ENCODE results near the gene PLA2G5.
A peak's percentile ranks its signal among the peaks of the same experiment; 100 is the strongest.

The PLA2G5 gene

GRCh38 chr1:20096840-20097447 is 26.9 kb downstream of the PLA2G5 start:
- no peaks in the 10 kb centered on the region for H3K9me2 ChIP-seq (replicated peaks; ENCODE audit: control insufficient read depth, low read length)
- no peaks in the 10 kb centered on the region for H3K9me3 ChIP-seq (ENCODE audit: control insufficient read depth, insufficient read depth, low read length)
- H3K27me3 ChIP-seq (ENCODE audit: control insufficient read depth, low read length), result 0 out of 2 replicates have a peak, but pooled peaks cover 9% of the 10 kb centered on the region
- no peak overlapping the region for H3K27ac ChIP-seq (ENCODE audit: low read depth, low read length)
- no peaks in the 10 kb centered on the region for H3K36me3 ChIP-seq (ENCODE audit: control insufficient read depth, low read length)
- H4K20me1 ChIP-seq (ENCODE audit: control insufficient read depth, insufficient read depth, low read depth, low read length), result no peaks in the 10 kb centered on the region
- no peak overlapping the region for H3K4me3 ChIP-seq (ENCODE audit: low read length)
- H3K79me2 ChIP-seq (ENCODE audit: control insufficient read depth, low read length), result no peaks in the 10 kb centered on the region
- no peaks in the 10 kb centered on the region for H3F3A ChIP-seq (ENCODE audit: control insufficient read depth, insufficient read depth)
- no peak overlapping the region for H3K4me2 ChIP-seq (ENCODE audit: low read length)
- no peaks in the 10 kb centered on the region for H3K4me1 ChIP-seq (ENCODE audit: control insufficient read depth, low read length)
- TF ChIP-seq CTCF (IDR thresholded peaks at IDR 0.05; ENCODE audit: low read depth, low read length, poor library complexity, severe bottlenecking) (no peak), EZH2phosphoT487 (IDR thresholded peaks at IDR 0.05; ENCODE audit: borderline replicate concordance, low read length) (no peak)

GRCh38 chr1:20099533-20099932 is 29.5 kb downstream of the PLA2G5 start:
- Histone ChIP-seq H3K9me2 (replicated peaks; ENCODE audit: control insufficient read depth, low read length) (no peaks in the 10 kb centered on the region), H3K4me3 (ENCODE audit: low read length) (no peak overlapping the region), H4K20me1 (ENCODE audit: control insufficient read depth, insufficient read depth, low read depth, low read length) (no peaks in the 10 kb centered on the region), H3K9me3 (ENCODE audit: control insufficient read depth, insufficient read depth, low read length) (no peaks in the 10 kb centered on the region), H3K27ac (ENCODE audit: low read depth, low read length) (no peak overlapping the region), H3F3A (ENCODE audit: control insufficient read depth, insufficient read depth) (no peaks in the 10 kb centered on the region), H3K36me3 (ENCODE audit: control insufficient read depth, low read length) (no peaks in the 10 kb centered on the region), H3K27me3 (ENCODE audit: control insufficient read depth, low read length) (0 out of 2 replicates have a peak, but pooled peaks cover 3% of the 10 kb centered on the region), H3K79me2 (ENCODE audit: control insufficient read depth, low read length) (no peaks in the 10 kb centered on the region), H3K4me1 (ENCODE audit: control insufficient read depth, low read length) (no peaks in the 10 kb centered on the region), H3K4me2 (ENCODE audit: low read length) (no peak overlapping the region)
- no peak for TF ChIP-seq EZH2phosphoT487 (IDR thresholded peaks at IDR 0.05; ENCODE audit: borderline replicate concordance, low read length)
- no peak for TF ChIP-seq CTCF (IDR thresholded peaks at IDR 0.05; ENCODE audit: low read depth, low read length, poor library complexity, severe bottlenecking)

GRCh38 chr1:20100632-20101355 is 30.8 kb downstream of the PLA2G5 start:
- peak; percentile 54 for TF ChIP-seq CTCF (IDR thresholded peaks at IDR 0.05; ENCODE audit: low read depth, low read length, poor library complexity, severe bottlenecking)
- TF ChIP-seq EZH2phosphoT487 (IDR thresholded peaks at IDR 0.05; ENCODE audit: borderline replicate concordance, low read length), result no peak
- Histone ChIP-seq H3K79me2 (ENCODE audit: control insufficient read depth, low read length) (no peaks in the 10 kb centered on the region), H3K9me3 (ENCODE audit: control insufficient read depth, insufficient read depth, low read length) (no peaks in the 10 kb centered on the region), H3K4me3 (ENCODE audit: low read length) (no peak overlapping the region), H3K27me3 (ENCODE audit: control insufficient read depth, low read length) (no peaks in the 10 kb centered on the region), H3K9me2 (replicated peaks; ENCODE audit: control insufficient read depth, low read length) (no peaks in the 10 kb centered on the region), H3F3A (ENCODE audit: control insufficient read depth, insufficient read depth) (no peaks in the 10 kb centered on the region), H4K20me1 (ENCODE audit: control insufficient read depth, insufficient read depth, low read depth, low read length) (no peaks in the 10 kb centered on the region), H3K27ac (ENCODE audit: low read depth, low read length) (no peak overlapping the region), H3K4me1 (ENCODE audit: control insufficient read depth, low read length) (no peaks in the 10 kb centered on the region), H3K4me2 (ENCODE audit: low read length) (no peak overlapping the region), H3K36me3 (ENCODE audit: control insufficient read depth, low read length) (no peaks in the 10 kb centered on the region)
